ENCODE results near the gene LAMB2.

LAMB2 gene

DNA sequence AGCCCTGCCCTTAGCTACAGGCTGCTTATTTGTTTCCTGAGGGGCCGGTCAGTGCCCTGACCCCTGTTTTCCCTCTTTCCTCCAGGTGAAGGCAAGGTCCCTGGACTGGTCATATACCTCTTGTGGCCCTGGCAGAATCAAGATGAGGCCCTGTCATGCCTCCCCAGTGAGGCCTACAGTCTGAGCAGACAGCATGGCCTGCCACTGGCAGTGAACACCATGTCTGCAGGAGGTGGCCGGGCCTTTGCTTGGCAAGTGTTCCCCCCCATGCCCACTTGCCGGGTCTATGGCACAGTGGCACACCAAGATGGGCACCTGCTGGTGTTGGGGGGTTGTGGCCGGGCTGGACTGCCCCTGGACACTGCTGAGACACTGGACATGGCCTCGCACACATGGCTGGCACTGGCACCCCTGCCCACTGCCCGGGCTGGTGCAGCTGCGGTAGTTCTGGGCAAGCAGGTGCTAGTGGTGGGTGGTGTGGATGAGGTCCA, 39.7 kb upstream of the LAMB2 start:
- no peak for DNase-seq
- Histone ChIP-seq H3K79me1 (ENCODE audit: low read length) (peaks cover 12% of the 10 kb centered on the region), H3K4me2 (ENCODE audit: low read length) (peak overlapping the region; percentile 89), H3K23ac (ENCODE audit: low read length) (no peak overlapping the region), H3K9me3 (ENCODE audit: insufficient read depth, low read depth, low read length) (no peaks in the 10 kb centered on the region), H2AFZ (ENCODE audit: insufficient read depth, low read length, poor library complexity) (no peak overlapping the region), H4K91ac (ENCODE audit: low read depth, low read length) (no peak overlapping the region), H3K4me1 (ENCODE audit: control insufficient read depth in 1 of 2, insufficient read depth in 2 of 2, low read length in 2 of 2) (peaks cover 21 to 27% of the 10 kb centered on the region in 2 experiments), H2BK5ac (ENCODE audit: low read depth, low read length, poor library complexity) (no peak overlapping the region), H3K36me3 (ENCODE audit: control insufficient read depth in 1 of 2, insufficient read depth in 2 of 2, low read length in 2 of 2) (peaks cover 20 to 23% of the 10 kb centered on the region in 2 experiments), H2BK12ac (ENCODE audit: low read length) (peak overlapping the region; percentile 21), H3K4me3 (ENCODE audit: low read depth, low read length) (peak overlapping the region; percentile 40), H4K8ac (ENCODE audit: low read depth, low read length) (no peak overlapping the region), H3K18ac (ENCODE audit: low read length) (peak overlapping the region; percentile 15), H3K9ac (ENCODE audit: low read length) (no peak overlapping the region), H2AK5ac (ENCODE audit: low read length) (peak overlapping the region; percentile 11), H2BK120ac (ENCODE audit: insufficient read depth, low read length, poor library complexity) (no peak overlapping the region), H4K12ac (ENCODE audit: low read depth, low read length) (no peak overlapping the region), H3K79me2 (ENCODE audit: control insufficient read depth, insufficient read depth, low read length, poor library complexity) (peaks cover 4% of the 10 kb centered on the region), H3K14ac (ENCODE audit: low read length) (peak overlapping the region; percentile 19), H3K4ac (ENCODE audit: low read depth, low read length) (no peak overlapping the region), H3K27ac (ENCODE audit: low read depth, low read length) (no peak overlapping the region), H3K27me3 (ENCODE audit: insufficient read depth, low read length) (no peaks in the 10 kb centered on the region)
- no CpG with 5 or more reads among the region's 7 CpGs for WGBS (ENCODE audit: extremely low coverage, insufficient coverage, insufficient read length)

DNA sequence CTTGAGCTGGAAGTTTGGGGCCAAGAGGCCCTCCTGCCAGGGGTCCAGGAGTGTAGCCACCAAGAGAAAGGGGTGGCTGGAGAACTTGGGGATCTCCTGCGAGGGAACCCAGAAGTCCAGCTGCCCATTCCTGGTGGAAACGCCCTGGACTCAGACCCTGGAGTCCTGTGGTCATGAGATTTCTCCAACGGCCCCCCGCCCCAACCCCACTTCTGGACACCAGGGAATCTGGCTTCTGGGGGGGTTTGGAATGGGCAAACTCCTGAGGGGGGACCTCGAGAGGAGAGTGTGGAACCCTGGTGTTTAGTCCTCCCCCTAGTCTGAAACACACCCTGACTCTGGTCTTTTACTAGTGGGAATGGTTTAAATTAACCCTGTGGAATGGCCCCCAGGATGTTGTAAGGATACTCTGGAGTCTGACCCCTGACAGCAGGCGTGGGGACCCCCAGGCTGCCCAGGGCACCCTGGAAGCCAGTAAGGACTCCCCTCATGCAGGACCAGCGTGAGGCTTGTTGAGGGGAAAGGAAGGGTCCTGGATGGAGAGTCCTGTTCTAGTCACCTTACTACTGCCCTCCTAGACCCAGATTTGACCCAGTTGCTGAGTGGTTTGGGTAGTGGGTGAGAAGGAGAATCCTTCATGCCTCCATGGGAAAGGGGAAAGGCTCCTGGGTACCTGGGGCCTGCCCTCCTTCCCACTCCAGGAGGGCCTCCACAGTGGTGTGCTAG, 39.1 kb upstream of the LAMB2 start:
- peak overlapping the region; percentile 89 for H3K4me2 ChIP-seq (ENCODE audit: low read length)
- peak overlapping the region; percentile 28 for H3K4ac ChIP-seq (ENCODE audit: low read depth, low read length)
- H4K91ac ChIP-seq (ENCODE audit: low read depth, low read length), result peak overlapping the region; percentile 78
- H3K79me2 ChIP-seq (ENCODE audit: control insufficient read depth, insufficient read depth, low read length, poor library complexity), result peaks cover 4% of the 10 kb centered on the region
- peak overlapping the region; percentile 88 for H3K9ac ChIP-seq (ENCODE audit: low read length)
- peak overlapping the region; percentile 87 for H4K8ac ChIP-seq (ENCODE audit: low read depth, low read length)
- H2AFZ ChIP-seq (ENCODE audit: insufficient read depth, low read length, poor library complexity), result peak overlapping the region; percentile 55
- H2AK5ac ChIP-seq (ENCODE audit: low read length), result peak overlapping the region; percentile 30
- H3K23ac ChIP-seq (ENCODE audit: low read length), result no peak overlapping the region
- peak overlapping the region; percentile 77 for H3K4me3 ChIP-seq (ENCODE audit: low read depth, low read length)
- no peak for DNase-seq
- peak overlapping the region; percentile 54 for H4K12ac ChIP-seq (ENCODE audit: low read depth, low read length)
- peaks cover 20 to 23% of the 10 kb centered on the region in 2 experiments for H3K36me3 ChIP-seq (ENCODE audit: control insufficient read depth in 1 of 2, insufficient read depth in 2 of 2, low read length in 2 of 2)
- H3K9me3 ChIP-seq (ENCODE audit: insufficient read depth, low read depth, low read length), result peaks cover 1% of the 10 kb centered on the region
- no peaks in the 10 kb centered on the region for H3K27me3 ChIP-seq (ENCODE audit: insufficient read depth, low read length)
- peaks cover 21 to 27% of the 10 kb centered on the region in 2 experiments for H3K4me1 ChIP-seq (ENCODE audit: control insufficient read depth in 1 of 2, insufficient read depth in 2 of 2, low read length in 2 of 2)
- H3K79me1 ChIP-seq (ENCODE audit: low read length), result peaks cover 12% of the 10 kb centered on the region
- H3K14ac ChIP-seq (ENCODE audit: low read length), result peak overlapping the region; percentile 67
- peak overlapping the region; percentile 36 for H2BK5ac ChIP-seq (ENCODE audit: low read depth, low read length, poor library complexity)
- peak overlapping the region; percentile 36 for H3K18ac ChIP-seq (ENCODE audit: low read length)
- no peak overlapping the region for H2BK12ac ChIP-seq (ENCODE audit: low read length)
- no CpG with 5 or more reads among the region's 7 CpGs for WGBS (ENCODE audit: extremely low coverage, insufficient coverage, insufficient read length)
- peak overlapping the region; percentile 45 for H2BK120ac ChIP-seq (ENCODE audit: insufficient read depth, low read length, poor library complexity)
- H3K27ac ChIP-seq (ENCODE audit: low read depth, low read length), result no peak overlapping the region

DNA sequence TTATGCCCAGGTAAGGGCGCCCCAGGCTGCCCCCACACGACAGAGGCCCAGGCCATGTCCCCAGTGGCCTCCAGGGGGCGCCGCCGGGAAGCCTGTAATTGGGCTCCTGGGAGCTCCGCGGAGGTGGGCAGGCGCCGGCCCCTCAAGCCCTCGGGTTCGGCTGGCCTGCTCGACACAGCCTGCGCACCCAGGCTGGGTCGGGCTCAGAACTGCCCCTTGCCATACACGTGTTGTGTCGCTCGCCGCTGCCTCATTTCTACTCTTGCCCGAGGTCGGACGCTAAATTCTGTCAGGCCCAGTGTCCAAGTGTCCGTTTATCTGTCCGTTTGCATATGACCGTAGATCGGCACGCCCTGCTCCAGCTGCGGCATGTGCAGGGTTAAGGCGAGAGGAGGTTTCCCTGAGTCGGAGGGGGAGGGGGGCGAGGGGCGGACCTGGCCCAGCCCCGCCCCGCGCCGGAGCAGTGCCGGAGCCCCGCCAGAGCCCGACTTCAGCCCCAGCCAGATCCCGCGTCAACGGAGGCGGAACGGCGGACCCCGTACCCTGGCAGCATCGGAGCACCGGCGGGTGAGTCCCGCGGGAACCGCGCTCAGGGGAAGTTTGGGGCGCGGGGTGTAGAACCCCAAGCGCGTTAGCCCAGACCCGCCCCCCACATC, 38.4 kb upstream of the LAMB2 start, which contains the start of gene KLHDC8B:
Gene KLHDC8B (plus strand): TSS at position 480 of the 656 bp plus-strand sequence. CDS start 1,172 bp downstream, outside the sequence.
- H2BK120ac ChIP-seq (ENCODE audit: insufficient read depth, low read length, poor library complexity), result peak within 1 kb of the TSS; percentile 45
- H3K79me2 ChIP-seq (ENCODE audit: control insufficient read depth, insufficient read depth, low read length, poor library complexity), result peaks cover 4% of the 10 kb centered on the region
- peaks cover 20 to 23% of the 10 kb centered on the region in 2 experiments for H3K36me3 ChIP-seq (ENCODE audit: control insufficient read depth in 1 of 2, insufficient read depth in 2 of 2, low read length in 2 of 2)
- peak within 1 kb of the TSS; percentile 78 for H4K91ac ChIP-seq (ENCODE audit: low read depth, low read length)
- H3K4ac ChIP-seq (ENCODE audit: low read depth, low read length), result peak within 1 kb of the TSS; percentile 28
- peaks cover 15% of the 10 kb centered on the region for H3K79me1 ChIP-seq (ENCODE audit: low read length)
- peak within 1 kb of the TSS; percentile 54 for H4K12ac ChIP-seq (ENCODE audit: low read depth, low read length)
- H3K4me2 ChIP-seq (ENCODE audit: low read length), result peak within 1 kb of the TSS; percentile 89
- peaks cover 8% of the 10 kb centered on the region for H3K9me3 ChIP-seq (ENCODE audit: insufficient read depth, low read depth, low read length)
- peak within 1 kb of the TSS; percentile 87 for H4K8ac ChIP-seq (ENCODE audit: low read depth, low read length)
- H3K27ac ChIP-seq (ENCODE audit: low read depth, low read length), result peak within 1 kb of the TSS; percentile 57
- peak within 1 kb of the TSS; percentile 55 for H2AFZ ChIP-seq (ENCODE audit: insufficient read depth, low read length, poor library complexity)
- peak; percentile 71 to 90 for DNase-seq
- H3K27me3 ChIP-seq (ENCODE audit: insufficient read depth, low read length), result no peaks in the 10 kb centered on the region
- peak within 1 kb of the TSS; percentile 67 for H3K14ac ChIP-seq (ENCODE audit: low read length)
- peaks cover 23 to 30% of the 10 kb centered on the region in 2 experiments for H3K4me1 ChIP-seq (ENCODE audit: control insufficient read depth in 1 of 2, insufficient read depth in 2 of 2, low read length in 2 of 2)
- H2BK12ac ChIP-seq (ENCODE audit: low read length), result peak within 1 kb of the TSS; percentile 42
- H3K9ac ChIP-seq (ENCODE audit: low read length), result peak within 1 kb of the TSS; percentile 88
- H3K23ac ChIP-seq (ENCODE audit: low read length), result no peak within 1 kb of the TSS
- peak within 1 kb of the TSS; percentile 36 for H3K18ac ChIP-seq (ENCODE audit: low read length)
- no CpG with 5 or more reads among the region's 57 CpGs for WGBS (ENCODE audit: extremely low coverage, insufficient coverage, insufficient read length)
- H3K4me3 ChIP-seq (ENCODE audit: low read depth, low read length), result peak within 1 kb of the TSS; percentile 77
- peak within 1 kb of the TSS; percentile 36 for H2BK5ac ChIP-seq (ENCODE audit: low read depth, low read length, poor library complexity)
- H2AK5ac ChIP-seq (ENCODE audit: low read length), result peak within 1 kb of the TSS; percentile 30

DNA sequence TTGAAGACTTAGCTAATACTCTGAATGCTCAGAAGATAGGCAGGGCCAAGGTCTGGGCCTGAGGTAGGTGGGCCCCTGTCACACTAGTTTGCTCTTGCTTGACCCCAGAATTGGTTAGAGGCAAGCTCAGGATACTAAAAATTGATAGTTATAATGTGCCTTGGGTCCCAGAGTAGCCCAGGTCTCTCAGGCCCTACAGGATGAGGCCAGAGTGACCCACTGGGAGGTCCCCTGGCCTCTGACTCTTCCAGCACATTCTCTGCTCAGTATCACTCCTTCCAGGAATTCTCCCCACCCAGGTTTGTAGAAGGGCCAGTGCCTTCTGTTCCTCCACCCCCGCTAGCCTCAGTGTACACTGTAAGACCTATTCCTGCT, 37.9 kb upstream of the LAMB2 start:
- H3K4me3 ChIP-seq (ENCODE audit: low read depth, low read length), result no peak overlapping the region
- peaks cover 23 to 30% of the 10 kb centered on the region in 2 experiments for H3K4me1 ChIP-seq (ENCODE audit: control insufficient read depth in 1 of 2, insufficient read depth in 2 of 2, low read length in 2 of 2)
- no peak for DNase-seq
- no peak overlapping the region for H2AK5ac ChIP-seq (ENCODE audit: low read length)
- H2BK12ac ChIP-seq (ENCODE audit: low read length), result no peak overlapping the region
- H2BK120ac ChIP-seq (ENCODE audit: insufficient read depth, low read length, poor library complexity), result peak overlapping the region; percentile 0
- H2AFZ ChIP-seq (ENCODE audit: insufficient read depth, low read length, poor library complexity), result peak overlapping the region; percentile 21
- no peak overlapping the region for H3K27ac ChIP-seq (ENCODE audit: low read depth, low read length)
- H3K4ac ChIP-seq (ENCODE audit: low read depth, low read length), result no peak overlapping the region
- H3K79me2 ChIP-seq (ENCODE audit: control insufficient read depth, insufficient read depth, low read length, poor library complexity), result peaks cover 6% of the 10 kb centered on the region
- no peak overlapping the region for H3K9ac ChIP-seq (ENCODE audit: low read length)
- H3K18ac ChIP-seq (ENCODE audit: low read length), result no peak overlapping the region
- peaks cover 8% of the 10 kb centered on the region for H3K9me3 ChIP-seq (ENCODE audit: insufficient read depth, low read depth, low read length)
- H3K23ac ChIP-seq (ENCODE audit: low read length), result no peak overlapping the region
- peak overlapping the region; percentile 55 for H4K8ac ChIP-seq (ENCODE audit: low read depth, low read length)
- no peak overlapping the region for H3K14ac ChIP-seq (ENCODE audit: low read length)
- H3K27me3 ChIP-seq (ENCODE audit: insufficient read depth, low read length), result no peaks in the 10 kb centered on the region
- WGBS (ENCODE audit: extremely low coverage, insufficient coverage, insufficient read length), result no CpG with 5 or more reads among the region's 1 CpG
- H2BK5ac ChIP-seq (ENCODE audit: low read depth, low read length, poor library complexity), result no peak overlapping the region
- H3K36me3 ChIP-seq (ENCODE audit: control insufficient read depth in 1 of 2, insufficient read depth in 2 of 2, low read length in 2 of 2), result peaks cover 16 to 19% of the 10 kb centered on the region in 2 experiments
- peak overlapping the region; percentile 9 for H4K12ac ChIP-seq (ENCODE audit: low read depth, low read length)
- peak overlapping the region; percentile 89 for H3K4me2 ChIP-seq (ENCODE audit: low read length)
- H3K79me1 ChIP-seq (ENCODE audit: low read length), result peaks cover 19% of the 10 kb centered on the region
- peak overlapping the region; percentile 33 for H4K91ac ChIP-seq (ENCODE audit: low read depth, low read length)

Measured in trophoblast cell (in vitro differentiated cells and primary cell).